ENCODE data around the gene STAC2.

STAC2 gene

DNA sequence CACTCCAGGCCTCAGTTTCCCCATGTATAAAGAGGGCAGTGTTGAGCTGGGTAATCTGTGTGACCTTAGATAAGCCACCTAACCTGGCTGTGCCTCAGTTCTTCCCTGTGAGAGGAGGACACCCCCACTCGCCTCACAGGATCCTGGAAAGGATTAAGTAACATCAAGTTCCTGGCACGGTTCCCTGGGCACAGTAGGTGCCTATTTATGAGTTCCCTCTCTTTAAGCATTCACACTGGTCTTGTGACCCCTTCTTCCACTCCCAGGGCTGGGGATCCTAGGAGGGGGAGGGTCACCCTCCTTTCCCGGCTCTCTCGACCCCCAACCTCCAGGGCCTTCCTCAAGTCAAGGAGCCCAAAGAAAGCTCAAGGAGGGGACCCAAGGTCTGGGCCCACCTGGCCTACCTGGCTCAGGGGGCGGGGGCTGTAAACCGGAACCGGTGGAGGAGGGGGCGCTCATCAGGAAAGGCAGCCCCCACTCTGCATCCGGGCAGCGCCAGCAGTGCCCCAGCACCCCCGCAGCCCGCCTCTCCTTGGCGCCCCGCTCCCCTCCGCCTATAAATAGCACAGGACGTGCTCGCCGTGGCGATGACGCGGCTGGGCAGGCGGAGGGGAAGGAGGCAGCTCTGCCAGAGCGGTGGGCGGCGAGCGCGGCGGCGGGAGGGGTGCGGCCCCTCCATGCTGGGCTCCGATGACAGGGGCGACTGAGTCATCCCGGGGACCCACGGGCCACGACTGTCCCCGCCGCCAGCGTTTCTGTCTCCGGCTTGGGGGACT lies 16.2 kb downstream of the STAC2 start:
- no peak for FAIRE-seq

GRCh38 chr17:39208893-39209292 lies 16.9 kb downstream of the STAC2 start:
- no peak for FAIRE-seq

DNA sequence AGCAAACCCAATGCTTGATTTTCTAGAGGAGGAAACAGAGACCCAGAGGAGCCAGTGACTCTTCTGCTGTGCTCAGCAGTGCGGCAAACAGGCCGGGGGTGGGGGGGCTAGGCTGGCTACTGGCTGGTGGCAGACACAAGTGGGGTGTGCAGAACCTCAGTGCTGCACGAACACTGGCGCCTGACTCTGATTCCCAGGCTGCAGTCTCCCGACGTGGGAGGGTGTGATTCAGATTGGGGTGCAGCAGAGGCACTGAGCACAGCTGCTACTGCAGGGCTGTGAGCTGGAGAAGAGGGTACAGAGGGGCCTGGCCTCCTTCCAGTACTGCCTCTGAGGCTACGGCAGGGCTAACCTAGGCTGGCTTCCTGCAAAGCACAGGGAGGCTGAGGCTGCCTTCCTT lies 17.6 kb downstream of the STAC2 start:
- no peak for FAIRE-seq

GRCh38 chr17:39205112-39205526 lies 20.6 kb downstream of the STAC2 start:
- no peak for FAIRE-seq

- FAIRE-seq, result no peak
These were observed 21.5 kb downstream of the STAC2 start for GRCh38 chr17:39204245-39204644.

DNA sequence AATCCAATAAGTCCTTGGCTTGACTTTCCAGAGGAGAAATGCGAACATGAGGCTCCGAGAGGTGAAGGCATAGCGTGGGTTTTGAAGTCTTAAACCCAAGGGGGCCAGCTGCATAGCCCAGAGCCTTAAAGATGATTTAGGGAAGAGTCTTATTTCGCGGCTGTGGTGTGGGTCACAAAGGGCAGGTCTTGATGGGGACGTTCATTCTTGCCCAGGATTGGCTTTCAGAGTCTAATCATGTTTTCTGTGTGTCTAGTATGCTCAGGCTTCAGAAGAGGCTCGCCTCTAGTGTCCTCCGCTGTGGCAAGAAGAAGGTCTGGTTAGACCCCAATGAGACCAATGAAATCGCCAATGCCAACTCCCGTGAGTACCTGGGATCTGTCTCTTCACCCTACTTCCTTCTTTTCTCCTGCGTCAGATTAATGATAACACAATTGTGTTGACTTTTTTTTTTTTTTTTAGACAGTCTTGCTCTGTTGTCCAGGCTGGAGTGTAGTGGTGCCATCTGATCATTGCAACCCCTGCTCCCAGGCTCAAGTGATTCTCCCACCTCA lies 24.7 kb downstream of the STAC2 start:
- FAIRE-seq, result no peak

GRCh38 chr17:39200070-39200879 lies 25.5 kb downstream of the STAC2 start, which contains the start of gene RPL19:
TSS of gene RPL19 (plus strand) at chr17:39200283. CDS start at chr17:39200345, 62 bp downstream.
- FAIRE-seq, result no peak

DNA sequence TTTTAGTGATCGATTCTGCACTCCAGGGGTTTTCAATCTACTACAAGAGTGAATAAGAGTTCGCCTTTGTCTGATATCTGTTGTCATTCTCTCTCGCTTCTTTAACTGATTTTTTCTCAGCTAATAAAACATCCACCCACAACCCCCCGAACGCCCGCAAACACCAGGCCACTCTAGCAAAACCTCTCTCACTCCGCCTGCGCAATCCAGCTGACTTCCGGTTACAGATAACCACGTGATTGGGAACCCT lies 26.0 kb downstream of the STAC2 start:
- peak; percentile 93 for FAIRE-seq

GRCh38 chr17:39198186-39198566 lies 27.6 kb downstream of the STAC2 start:
- no peak for FAIRE-seq

GRCh38 chr17:39197380-39198185 lies 28.2 kb downstream of the STAC2 start, which contains the start of gene CACNB1:
TSS of gene CACNB1 (minus strand) at chr17:39197669. CDS start at chr17:39197495, 174 bp downstream.
- FAIRE-seq, result no peak

GRCh38 chr17:39196808-39197291 lies 28.9 kb downstream of the STAC2 start:
- FAIRE-seq, result no peak

GRCh38 chr17:39196241-39196807 lies 29.4 kb downstream of the STAC2 start:
- FAIRE-seq, result no peak

- no peak for FAIRE-seq
These were observed 30.1 kb downstream of the STAC2 start for GRCh38 chr17:39195568-39196160.

GRCh38 chr17:39194985-39195524 lies 30.7 kb downstream of the STAC2 start:
- FAIRE-seq, result no peak

DNA sequence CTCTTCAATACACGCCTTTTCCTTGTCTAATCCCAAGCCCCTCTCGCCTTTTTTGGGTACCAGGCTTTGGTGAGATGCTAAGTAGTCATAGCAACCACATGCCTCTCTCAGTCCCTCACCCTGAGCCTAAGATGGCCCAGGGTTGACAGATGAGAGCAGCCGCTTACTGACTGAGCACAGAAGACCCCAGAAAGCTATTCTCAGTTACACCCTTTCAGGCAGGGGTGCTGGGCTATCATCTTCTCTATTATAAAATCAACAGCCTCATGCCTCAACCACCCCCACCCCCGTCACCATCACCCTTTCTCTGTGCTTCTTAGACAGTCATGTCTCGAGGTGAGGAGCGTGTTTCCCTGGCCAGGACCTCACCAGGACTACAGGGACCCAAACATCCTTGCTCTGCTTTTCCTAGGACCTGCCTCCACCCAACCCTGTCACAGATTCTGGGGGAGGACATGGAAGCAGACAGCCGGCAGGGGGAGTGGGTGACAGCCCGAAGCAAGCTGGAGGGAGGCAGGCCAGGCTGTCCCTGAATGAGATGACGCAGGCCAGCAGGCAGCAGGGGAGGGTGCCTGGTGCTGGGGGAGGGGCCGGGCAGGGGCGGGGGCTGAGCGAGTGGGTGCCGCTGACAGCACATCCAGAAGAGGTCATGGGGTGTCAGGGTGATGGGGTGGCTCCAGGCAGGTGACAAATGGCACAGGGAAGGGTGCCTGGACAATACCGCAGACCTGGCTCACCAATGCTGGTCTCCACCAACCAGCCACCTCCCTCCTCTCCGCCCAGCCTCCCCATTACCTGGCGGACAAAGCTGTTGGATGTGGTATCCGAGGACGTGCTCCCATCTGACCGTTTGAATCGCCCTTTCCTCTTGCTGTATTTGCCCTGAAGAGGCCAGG lies 31.4 kb downstream of the STAC2 start:
- no peak for FAIRE-seq

- FAIRE-seq, result no peak
These were observed 32.4 kb downstream of the STAC2 start for GRCh38 chr17:39193346-39193745.

GRCh38 chr17:39192901-39193300 lies 32.8 kb downstream of the STAC2 start:
- no peak for FAIRE-seq

GRCh38 chr17:39191750-39192510 lies 33.8 kb downstream of the STAC2 start:
- FAIRE-seq, result no peak

DNA sequence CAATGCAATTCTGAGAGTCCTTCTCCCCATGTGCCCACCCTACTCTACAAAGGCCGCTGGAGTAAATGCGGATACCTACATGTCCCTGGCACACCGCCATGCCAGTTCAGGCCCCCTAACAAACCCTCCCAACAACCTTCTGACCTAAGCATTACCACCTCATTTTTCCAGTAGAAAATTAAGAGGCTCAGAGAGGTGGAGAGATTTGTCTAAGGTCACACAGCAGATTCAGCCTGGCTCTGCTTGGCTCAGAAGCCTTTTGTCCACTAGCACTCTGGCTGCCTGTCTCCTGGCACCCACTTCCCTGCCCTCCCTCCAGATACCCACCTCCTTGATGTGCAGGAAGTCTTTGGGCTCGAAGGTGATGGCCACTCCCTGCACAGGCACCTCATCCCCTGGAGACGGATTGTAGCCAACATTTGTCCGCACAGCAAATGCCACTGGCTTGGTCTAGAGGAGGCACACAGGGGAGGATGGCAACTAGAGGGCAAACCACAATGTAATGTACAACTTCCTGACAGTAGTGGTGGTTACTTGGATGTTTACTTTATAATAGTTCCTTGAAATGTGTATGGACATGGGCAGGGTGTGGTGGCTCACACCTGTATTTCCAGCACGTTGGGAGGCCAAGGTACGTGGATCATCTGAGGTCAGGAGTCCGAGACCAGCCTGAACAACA lies 38.5 kb downstream of the STAC2 start:
- no peak for FAIRE-seq
